Liver (tissue), 9 donors: ENCODE results near the gene HPRT1. TPM values are rescaled to one million over a fixed set of nuclear protein-coding genes. Genes with fewer than 3 reads are reported as not detected.

Experiments used
- DNase-seq: peaks from one replicate; pipeline ENCODE4 v3.0.0-alpha.2; 2017; ENCODE audit warnings: low spot score
- H3K27ac ChIP-seq, 2 donors: one replicate each; pipeline ENCODE4 v1.7.0; 2013; ENCODE audit warnings: inconsistent platforms in 2 of 2, low read length in 2 of 2, control low read depth in 1 of 2, low read depth in 1 of 2, mild to moderate bottlenecking in 1 of 2
- H3K27me3 ChIP-seq, 4 donors: one replicate each; pipeline versions ENCODE4 v1.6.1 to v1.7.0; 2013; ENCODE audit warnings: low read length in 3 of 4, inconsistent platforms in 1 of 4, mild to moderate bottlenecking in 1 of 4, moderate library complexity in 1 of 4; ENCODE audit not compliant: control insufficient read depth in 4 of 4, insufficient read depth in 4 of 4
- H3K36me3 ChIP-seq, 4 donors: one replicate each; pipeline versions ENCODE4 v1.6.1 to v1.7.0; 2013; ENCODE audit warnings: low read length in 3 of 4, mild to moderate bottlenecking in 3 of 4, low read depth in 1 of 4, moderate library complexity in 1 of 4; ENCODE audit not compliant: control insufficient read depth in 4 of 4, insufficient read depth in 3 of 4
- H3K4me1 ChIP-seq, 4 donors: one replicate each; pipeline versions ENCODE4 v1.6.1 to v1.7.0; 2013; ENCODE audit warnings: low read length in 3 of 4, mild to moderate bottlenecking in 3 of 4, moderate library complexity in 1 of 4; ENCODE audit not compliant: control insufficient read depth in 4 of 4, insufficient read depth in 4 of 4
- H3K4me3 ChIP-seq, 3 donors: one replicate each; pipeline versions ENCODE4 v1.6.1 to v1.7.0; 2013; ENCODE audit warnings: low read length in 3 of 3, control low read depth in 1 of 3, low read depth in 1 of 3, mild to moderate bottlenecking in 1 of 3
- H3K9ac ChIP-seq, 2 donors: one replicate each; pipeline ENCODE4 v1.7.0; 2013; ENCODE audit warnings: low read length in 2 of 2, mild to moderate bottlenecking in 2 of 2, moderate library complexity in 2 of 2, control low read depth in 1 of 2, low read depth in 1 of 2
- H3K9me3 ChIP-seq, 4 donors: one replicate each; pipeline versions ENCODE4 v1.6.1 to v1.7.0; 2013; ENCODE audit warnings: low read length in 3 of 4; ENCODE audit not compliant: control insufficient read depth in 4 of 4
- CTCF ChIP-seq: fragments of 150-350 bp; IDR thresholded peaks from 2 replicates; pipeline ENCODE4 v1.5.1; 2017; ENCODE audit warnings: improper control_type of control experiment, low read depth, low read length; ENCODE audit not compliant: missing input control
- EGR1 ChIP-seq, 2 donors: IDR thresholded peaks; 2 replicates each; pipeline ENCODE4 v1.6.1; 2016 to 2018; ENCODE audit warnings: antibody characterized with exemption in 2 of 2, low read depth in 2 of 2
- FOXA1 ChIP-seq: IDR thresholded peaks from 2 replicates; pipeline ENCODE4 v1.6.1; 2016; ENCODE audit warnings: antibody characterized with exemption
- JUND ChIP-seq, 2 donors: IDR thresholded peaks; 2 replicates each; pipeline ENCODE4 v1.6.1; 2016; ENCODE audit warnings: antibody characterized with exemption in 2 of 2
- NR2F2 ChIP-seq: IDR thresholded peaks from 2 replicates; pipeline ENCODE4 v1.6.1; 2016; ENCODE audit warnings: antibody characterized with exemption
- RAD21 ChIP-seq, 2 donors: IDR thresholded peaks; 2 replicates each; pipeline ENCODE4 v1.6.1; 2016; ENCODE audit warnings: antibody characterized with exemption in 2 of 2, mild to moderate bottlenecking in 2 of 2
- REST ChIP-seq: IDR thresholded peaks from 2 replicates; pipeline ENCODE4 v1.6.1; 2016; ENCODE audit warnings: antibody characterized with exemption, mild to moderate bottlenecking
- RXRA ChIP-seq, 2 donors: IDR thresholded peaks; 2 replicates each; pipeline ENCODE4 v1.6.1; 2017 to 2018; ENCODE audit warnings: antibody characterized with exemption in 2 of 2, mild to moderate bottlenecking in 1 of 2
- TAF1 ChIP-seq: conservative IDR thresholded peaks from 2 replicates; pipeline ENCODE4 v1.6.1; 2016; ENCODE audit warnings: antibody characterized with exemption, mild to moderate bottlenecking
- YY1 ChIP-seq: IDR thresholded peaks from 2 replicates; pipeline ENCODE4 v1.6.1; 2016; ENCODE audit warnings: antibody characterized with exemption, mild to moderate bottlenecking
- WGBS: extraction: QIAGEN DNeasy Blood & Tissue Kit; methylation state at CpG from one replicate; pipeline ENCODE4 v1.1.7; 2013; 5-methylcytosine and 5-hydroxymethylcytosine counted together
- polyA plus RNA-seq, 2 donors: library from polyadenylated mRNA; stranded (reverse) in 1 of 2; unstranded in 1 of 2; fragments of 200-250 nt in 1 of 2; fragments of >200 nt in 1 of 2; fragmentation: Nextera tagmentation in 1 of 2; extraction: Ambion mirVana in 1 of 2; gene quantifications; one replicate each; pipeline versions ENCODE4 v1.2.1 to v1.2.3, GENCODE V29; 2013 to 2015
- total RNA-seq, 2 donors: library from RNA; depleted of rRNA; stranded (reverse); fragments of >200 nt; gene quantifications; one replicate each; pipeline ENCODE4 v1.2.3, GENCODE V29; 2014
- donor health status: healthy.
- donor health status: healthy.
- donor health status: healthy.
- donor health status: healthy.
- donor health status: healthy.

The HPRT1 gene
- total and polyA plus RNA-seq, 4 donors = 5.7 to 18.4 (median 12.1) TPM

- no peaks in the 10 kb centered on the region for H3K4me1 ChIP-seq
- 94% methylated on average over 2 of the region's 2 CpGs for WGBS
- no peak for TF ChIP-seq NR2F2
- no peak overlapping the region for H3K27ac ChIP-seq
- no peak for DNase-seq
- no peaks in the 10 kb centered on the region for H3K27me3 ChIP-seq
- no peak overlapping the region for H3K9ac ChIP-seq
- H3K9me3 ChIP-seq = no peaks in the 10 kb centered on the region
- H3K4me3 ChIP-seq = no peak overlapping the region
- H3K36me3 ChIP-seq = peaks cover 0 to 2% (median 0%) of the 10 kb centered on the region in 4 donors
These were observed 21.4 kb downstream of the HPRT1 start for GRCh38 chrX:134481339-134481738.

GRCh38 chrX:134482371-134482770 is 22.4 kb downstream of the HPRT1 start:
- no peak overlapping the region for H3K4me3 ChIP-seq
- TF ChIP-seq TAF1 (no peak), EGR1 (IDR thresholded peaks at IDR 0.05; ENCODE audit: low read depth in 2 of 2) (no peak)
- 81% methylated on average over 3 of the region's 3 CpGs for WGBS

GRCh38 chrX:134484039-134484438 is 24.1 kb downstream of the HPRT1 start:
- TF ChIP-seq RAD21 (IDR thresholded peaks at IDR 0.05) (peak; percentile 63 to 75), NR2F2 (no peak), CTCF (peak; percentile 59)
- Histone ChIP-seq H3K9me3 (no peaks in the 10 kb centered on the region), H3K4me3 (no peak overlapping the region), H3K9ac (no peak overlapping the region), H3K4me1 (no peaks in the 10 kb centered on the region), H3K27ac (no peak overlapping the region), H3K27me3 (no peaks in the 10 kb centered on the region), H3K36me3 (no peaks in the 10 kb centered on the region)
- DNase-seq = no peak
- WGBS = 78% methylated on average over 1 of the region's 1 CpG

More at GRCh38 chrX:134482371-134482770, 22.4 kb downstream of the HPRT1 start:
- Histone ChIP-seq H3K27ac (no peak overlapping the region), H3K4me1 (no peaks in the 10 kb centered on the region), H3K36me3 (peaks cover 0 to 2% (median 0%) of the 10 kb centered on the region in 4 donors), H3K9ac (no peak overlapping the region), H3K9me3 (no peaks in the 10 kb centered on the region), H3K27me3 (no peaks in the 10 kb centered on the region)
- DNase-seq = no peak

GRCh38 chrX:134501941-134502340 is 42.0 kb downstream of the HPRT1 start:
- no peak for DNase-seq
- no peak overlapping the region for H3K4me3 ChIP-seq
- no peak for TF ChIP-seq NR2F2
- TF ChIP-seq FOXA1 = no peak
- no peak for TF ChIP-seq RXRA (IDR thresholded peaks at IDR 0.05)
- TF ChIP-seq JUND (IDR thresholded peaks at IDR 0.05) = no peak
- no peak for TF ChIP-seq YY1
- TF ChIP-seq REST = no peak
- no peaks in the 10 kb centered on the region for H3K27me3 ChIP-seq
- no peaks in the 10 kb centered on the region for H3K4me1 ChIP-seq
- WGBS = 88% methylated on average over 2 of the region's 2 CpGs
- no peaks in the 10 kb centered on the region for H3K36me3 ChIP-seq
- H3K9ac ChIP-seq = no peak overlapping the region
- H3K9me3 ChIP-seq = no peaks in the 10 kb centered on the region
- no peak overlapping the region for H3K27ac ChIP-seq
